Measurements from ENCODE around the gene TMEM207. TPM values are rescaled to one million over a fixed set of nuclear protein-coding genes. Genes with fewer than 3 reads are reported as not detected.
"Not testable (repeated sequence)": the region's sequence is repeated elsewhere in the genome, so short reads cannot be mapped to it uniquely, and the experiment has no call there.

The TMEM207 gene
- total and polyA plus RNA-seq, 5 donors from 2014 or later: not detected

GRCh38 chr3:190473261-190473660 is 23.6 kb upstream of the TMEM207 start:
- ATAC-seq (ENCODE audit: low read depth in 2 of 2); DNase-seq: not testable (repeated sequence)
- H3K9me3 Mint-ChIP-seq: peaks cover 0 to 20% (median 4%) of the 10 kb centered on the region in 7 donors

GRCh38 chr3:190467922-190468321 is 18.2 kb upstream of the TMEM207 start:
- Mint-ChIP-seq H3K36me3 (no peaks in the 10 kb centered on the region), H3K27me3 (peaks cover 18% of the 10 kb centered on the region), H3K4me3 (no peak overlapping the region), H3K9me3 (peaks cover 0 to 19% (median 4%) of the 10 kb centered on the region in 7 donors), H3K27ac (no peak overlapping the region), H3K4me1 (no peaks in the 10 kb centered on the region)
- Histone ChIP-seq H3K27ac (ENCODE audit: insufficient read depth, low read length, poor library complexity, severe bottlenecking) (no peak overlapping the region), H3K9me3 (ENCODE audit: control insufficient read depth in 2 of 2, low read length in 2 of 2) (peaks cover 4 to 5% of the 10 kb centered on the region in 2 experiments), H3K36me3 (ENCODE audit: control insufficient read depth, insufficient read depth, low read length) (no peaks in the 10 kb centered on the region), H3K4me1 (ENCODE audit: control insufficient read depth, insufficient read depth, low read length, poor library complexity, severe bottlenecking) (no peaks in the 10 kb centered on the region), H3K4me3 (ENCODE audit: low read depth, low read length) (no peak overlapping the region), H3K27me3 (ENCODE audit: control insufficient read depth, insufficient read depth, low read length) (peaks cover 2% of the 10 kb centered on the region)
- ATAC-seq (ENCODE audit: low read depth in 2 of 2) (no peak), DNase-seq (no peak)

More at GRCh38 chr3:190473261-190473660, 23.6 kb upstream of the TMEM207 start:
- H3K27me3 ChIP-seq (ENCODE audit: control insufficient read depth, insufficient read depth, low read length); H3K4me1 ChIP-seq (ENCODE audit: control insufficient read depth, insufficient read depth, low read length, poor library complexity, severe bottlenecking); H3K36me3 ChIP-seq (ENCODE audit: control insufficient read depth, insufficient read depth, low read length); H3K9me3 ChIP-seq (ENCODE audit: control insufficient read depth in 2 of 2, low read length in 2 of 2); H3K4me3 Mint-ChIP-seq; H3K27ac ChIP-seq (ENCODE audit: insufficient read depth, low read length, poor library complexity, severe bottlenecking); H3K36me3 Mint-ChIP-seq; H3K4me3 ChIP-seq (ENCODE audit: low read depth, low read length); H3K27ac Mint-ChIP-seq; H3K4me1 Mint-ChIP-seq: not testable (repeated sequence)
- peaks cover 19% of the 10 kb centered on the region for H3K27me3 Mint-ChIP-seq

- Mint-ChIP-seq H3K4me3 (no peak overlapping the region), H3K27me3 (peaks cover 8% of the 10 kb centered on the region), H3K27ac (no peak overlapping the region), H3K4me1 (no peaks in the 10 kb centered on the region), H3K9me3 (peaks cover 0 to 3% (median 0%) of the 10 kb centered on the region in 7 donors), H3K36me3 (no peaks in the 10 kb centered on the region)
- Histone ChIP-seq H3K9me3 (ENCODE audit: control insufficient read depth in 2 of 2, low read length in 2 of 2) (no peaks in the 10 kb centered on the region), H3K36me3 (ENCODE audit: control insufficient read depth, insufficient read depth, low read length) (no peaks in the 10 kb centered on the region), H3K4me3 (ENCODE audit: low read depth, low read length) (no peak overlapping the region), H3K27ac (ENCODE audit: insufficient read depth, low read length, poor library complexity, severe bottlenecking) (no peak overlapping the region), H3K27me3 (ENCODE audit: control insufficient read depth, insufficient read depth, low read length) (peaks cover 3% of the 10 kb centered on the region), H3K4me1 (ENCODE audit: control insufficient read depth, insufficient read depth, low read length, poor library complexity, severe bottlenecking) (no peaks in the 10 kb centered on the region)
- DNase-seq: no peak
- no peak for ATAC-seq (ENCODE audit: low read depth in 2 of 2)
These were observed 8.3 kb upstream of the TMEM207 start for GRCh38 chr3:190458040-190458439.

GRCh38 chr3:190456770-190457169 is 7.1 kb upstream of the TMEM207 start:
- Mint-ChIP-seq H3K4me3 (no peak overlapping the region), H3K4me1 (no peaks in the 10 kb centered on the region), H3K36me3 (no peaks in the 10 kb centered on the region), H3K27me3 (peaks cover 4% of the 10 kb centered on the region), H3K27ac (no peak overlapping the region), H3K9me3 (no peaks in the 10 kb centered on the region)
- Histone ChIP-seq H3K27ac (ENCODE audit: insufficient read depth, low read length, poor library complexity, severe bottlenecking) (no peak overlapping the region), H3K4me1 (ENCODE audit: control insufficient read depth, insufficient read depth, low read length, poor library complexity, severe bottlenecking) (no peaks in the 10 kb centered on the region), H3K36me3 (ENCODE audit: control insufficient read depth, insufficient read depth, low read length) (no peaks in the 10 kb centered on the region), H3K4me3 (ENCODE audit: low read depth, low read length) (no peak overlapping the region), H3K9me3 (ENCODE audit: control insufficient read depth in 2 of 2, low read length in 2 of 2) (no peaks in the 10 kb centered on the region), H3K27me3 (ENCODE audit: control insufficient read depth, insufficient read depth, low read length) (no peaks in the 10 kb centered on the region)
- DNase-seq (no peak), ATAC-seq (ENCODE audit: low read depth in 2 of 2) (no peak)

GRCh38 chr3:190455828-190456227 is 6.1 kb upstream of the TMEM207 start:
- no peak overlapping the region for H3K4me3 Mint-ChIP-seq
- H3K9me3 Mint-ChIP-seq: no peaks in the 10 kb centered on the region
- Histone ChIP-seq H3K9me3 (ENCODE audit: control insufficient read depth in 2 of 2, low read length in 2 of 2) (no peaks in the 10 kb centered on the region), H3K36me3 (ENCODE audit: control insufficient read depth, insufficient read depth, low read length) (no peaks in the 10 kb centered on the region), H3K27me3 (ENCODE audit: control insufficient read depth, insufficient read depth, low read length) (no peaks in the 10 kb centered on the region), H3K4me1 (ENCODE audit: control insufficient read depth, insufficient read depth, low read length, poor library complexity, severe bottlenecking) (no peaks in the 10 kb centered on the region), H3K4me3 (ENCODE audit: low read depth, low read length) (no peak overlapping the region), H3K27ac (ENCODE audit: insufficient read depth, low read length, poor library complexity, severe bottlenecking) (no peak overlapping the region)
- ATAC-seq (ENCODE audit: low read depth in 2 of 2) (no peak), DNase-seq (no peak)
- peaks cover 4% of the 10 kb centered on the region for H3K27me3 Mint-ChIP-seq
- H3K27ac Mint-ChIP-seq: no peak overlapping the region
- no peaks in the 10 kb centered on the region for H3K4me1 Mint-ChIP-seq
- no peaks in the 10 kb centered on the region for H3K36me3 Mint-ChIP-seq

GRCh38 chr3:190448256-190448655 is 1.4 kb downstream of the TMEM207 start:
- Mint-ChIP-seq H3K27ac (no peak overlapping the region), H3K27me3 (peaks cover 7% of the 10 kb centered on the region), H3K36me3 (no peaks in the 10 kb centered on the region), H3K4me3 (no peak overlapping the region), H3K9me3 (no peaks in the 10 kb centered on the region), H3K4me1 (peaks cover 6 to 9% (median 8%) of the 10 kb centered on the region in 4 donors)
- Histone ChIP-seq H3K9me3 (ENCODE audit: control insufficient read depth in 2 of 2, low read length in 2 of 2) (no peaks in the 10 kb centered on the region), H3K27ac (ENCODE audit: insufficient read depth, low read length, poor library complexity, severe bottlenecking) (no peak overlapping the region), H3K4me3 (ENCODE audit: low read depth, low read length) (no peak overlapping the region), H3K36me3 (ENCODE audit: control insufficient read depth, insufficient read depth, low read length) (no peaks in the 10 kb centered on the region), H3K4me1 (ENCODE audit: control insufficient read depth, insufficient read depth, low read length, poor library complexity, severe bottlenecking) (peaks cover 8% of the 10 kb centered on the region), H3K27me3 (ENCODE audit: control insufficient read depth, insufficient read depth, low read length) (no peaks in the 10 kb centered on the region)
- no peak for DNase-seq
- no peak for ATAC-seq (ENCODE audit: low read depth in 2 of 2)

- ATAC-seq (ENCODE audit: low read depth in 2 of 2) (peak in 1 of 2 donors; percentile 37), DNase-seq (peak in 2 of 3 donors; percentile 11 to 15)
- peaks cover 6 to 9% (median 8%) of the 10 kb centered on the region in 4 donors for H3K4me1 Mint-ChIP-seq
- H3K36me3 Mint-ChIP-seq: no peaks in the 10 kb centered on the region
- H3K9me3 Mint-ChIP-seq: no peaks in the 10 kb centered on the region
- no peaks in the 10 kb centered on the region for H3K27me3 ChIP-seq (ENCODE audit: control insufficient read depth, insufficient read depth, low read length)
- peak overlapping the region in 2 of 4 donors; percentile 1 to 15 for H3K4me3 Mint-ChIP-seq
- peak overlapping the region in 1 of 3 donors; percentile 2 for H3K27ac Mint-ChIP-seq
- H3K4me1 ChIP-seq (ENCODE audit: control insufficient read depth, insufficient read depth, low read length, poor library complexity, severe bottlenecking): peaks cover 8% of the 10 kb centered on the region
- no peak overlapping the region for H3K27ac ChIP-seq (ENCODE audit: insufficient read depth, low read length, poor library complexity, severe bottlenecking)
- no peaks in the 10 kb centered on the region for H3K36me3 ChIP-seq (ENCODE audit: control insufficient read depth, insufficient read depth, low read length)
- H3K27me3 Mint-ChIP-seq: peaks cover 7% of the 10 kb centered on the region
- peak overlapping the region; percentile 45 for H3K4me3 ChIP-seq (ENCODE audit: low read depth, low read length)
- H3K9me3 ChIP-seq (ENCODE audit: control insufficient read depth in 2 of 2, low read length in 2 of 2): no peaks in the 10 kb centered on the region
These were observed 3.0 kb downstream of the TMEM207 start for GRCh38 chr3:190446573-190447279.

GRCh38 chr3:190444576-190445145 is 5.0 kb downstream of the TMEM207 start:
- DNase-seq (no peak), ATAC-seq (ENCODE audit: low read depth in 2 of 2) (no peak)
- Mint-ChIP-seq H3K4me1 (peaks cover 6 to 9% (median 8%) of the 10 kb centered on the region in 4 donors), H3K27me3 (no peaks in the 10 kb centered on the region), H3K4me3 (no peak overlapping the region), H3K36me3 (no peaks in the 10 kb centered on the region), H3K9me3 (no peaks in the 10 kb centered on the region), H3K27ac (no peak overlapping the region)
- H3K36me3 ChIP-seq (ENCODE audit: control insufficient read depth, insufficient read depth, low read length): no peaks in the 10 kb centered on the region
- no peaks in the 10 kb centered on the region for H3K27me3 ChIP-seq (ENCODE audit: control insufficient read depth, insufficient read depth, low read length)
- H3K4me3 ChIP-seq (ENCODE audit: low read depth, low read length): no peak overlapping the region
- no peaks in the 10 kb centered on the region for H3K9me3 ChIP-seq (ENCODE audit: control insufficient read depth in 2 of 2, low read length in 2 of 2)
- no peak overlapping the region for H3K27ac ChIP-seq (ENCODE audit: insufficient read depth, low read length, poor library complexity, severe bottlenecking)
- H3K4me1 ChIP-seq (ENCODE audit: control insufficient read depth, insufficient read depth, low read length, poor library complexity, severe bottlenecking): peaks cover 8% of the 10 kb centered on the region
